Karpas-422 (cell line): Measurements from ENCODE around the gene TGIF2. TPM values are rescaled to one million over a fixed set of nuclear protein-coding genes. Genes with fewer than 3 reads are reported as not detected.
"Not testable (repeated sequence)": the region's sequence is repeated elsewhere in the genome, so short reads cannot be mapped to it uniquely, and the experiment has no call there.

ENCODE experiments used
- DNase-seq: peaks from one replicate; pipeline ENCODE4 v3.0.0-alpha.2; 2015
- H2AFZ ChIP-seq: fragments of 200-600 bp; sonication (generic); 2 replicates; pipeline ENCODE4 v1.6.1; 2014; ENCODE audit warnings: antibody characterized with exemption, low read length, mixed read lengths
- H3K27ac ChIP-seq: fragments of 200-600 bp; sonication (generic); 2 replicates; pipeline ENCODE4 v1.5.1; 2014; ENCODE audit warnings: mild to moderate bottlenecking, low read length, moderate library complexity
- H3K27me3 ChIP-seq: fragments of 200-600 bp; sonication (generic); 2 replicates; pipeline ENCODE4 v1.6.1; 2014; ENCODE audit warnings: low read length, mixed read lengths
- H3K36me3 ChIP-seq: fragments of 200-600 bp; sonication (generic); 2 replicates; pipeline ENCODE4 v1.6.1; 2014; ENCODE audit warnings: low read length, mixed read lengths; ENCODE audit not compliant: insufficient read depth
- H3K4me1 ChIP-seq: fragments of 200-600 bp; sonication (generic); 2 replicates; pipeline ENCODE4 v1.6.1; 2014; ENCODE audit warnings: mild to moderate bottlenecking, low read length, mixed read lengths
- H3K4me2 ChIP-seq: fragments of 200-600 bp; sonication (generic); 2 replicates; pipeline ENCODE4 v1.6.1; 2014; ENCODE audit warnings: low read length, low read depth, mild to moderate bottlenecking; ENCODE audit not compliant: poor library complexity, severe bottlenecking
- H3K4me3 ChIP-seq: fragments of 200-600 bp; sonication (generic); 2 replicates; pipeline ENCODE4 v1.5.1; 2014; ENCODE audit warnings: mild to moderate bottlenecking, antibody characterized with exemption, low read length, mixed read lengths
- H3K79me2 ChIP-seq: fragments of 200-600 bp; sonication (generic); 2 replicates; pipeline ENCODE4 v1.6.1; 2014; ENCODE audit warnings: mild to moderate bottlenecking, low read length, mixed read lengths
- H3K9ac ChIP-seq: fragments of 200-600 bp; sonication (generic); 2 replicates; pipeline ENCODE4 v1.6.0; 2014; ENCODE audit warnings: low read length
- H3K9me2 ChIP-seq: fragments of 200-600 bp; sonication (generic), shearing (Covaris generic); replicated peaks from 2 replicates; pipeline ENCODE4 v1.6.0; 2014; ENCODE audit warnings: mild to moderate bottlenecking, low read length, moderate library complexity; ENCODE audit not compliant: insufficient read depth
- H3K9me3 ChIP-seq: fragments of 300-700, 200-600 bp; sonication (generic); 2 replicates; pipeline ENCODE4 v1.6.1; 2014; ENCODE audit warnings: low read length, mixed read lengths
- H4K20me1 ChIP-seq: fragments of 200-600 bp; sonication (generic); 2 replicates; pipeline ENCODE4 v1.6.1; 2014; ENCODE audit warnings: mild to moderate bottlenecking, antibody characterized with exemption, low read length, low read depth; ENCODE audit not compliant: insufficient read depth
- total RNA-seq: library from RNA; depleted of rRNA; stranded (reverse); fragments of >200 nt; shearing (Covaris generic); gene quantifications from 2 replicates; pipeline ENCODE4 v1.2.3, GENCODE V29; 2014; ENCODE audit warnings: low replicate concordance

The TGIF2 gene
- total RNA-seq, 1 experiment from 2014 or later = 21.3 TPM

- Histone ChIP-seq H3K4me3 (no peak overlapping the region), H3K4me1 (no peaks in the 10 kb centered on the region; the same call in 1 of the 2 replicates), H3K27me3 (no peaks in the 10 kb centered on the region), H3K36me3 (no peaks in the 10 kb centered on the region), H4K20me1 (no peaks in the 10 kb centered on the region), H3K9me3 (no peaks in the 10 kb centered on the region), H3K4me2 (no peak overlapping the region), H2AFZ (no peak overlapping the region), H3K79me2 (peaks cover 15% of the 10 kb centered on the region; the same call in 1 of the 2 replicates), H3K9me2 (no peaks in the 10 kb centered on the region), H3K9ac (no peak overlapping the region), H3K27ac (no peak overlapping the region)
- no peak for DNase-seq
Observed at GRCh38 chr20:36550790-36551299, 22.6 kb upstream of the TGIF2 start.

GRCh38 chr20:36555248-36555647, 18.1 kb upstream of the TGIF2 start:
- H3K27me3 ChIP-seq = no peaks in the 10 kb centered on the region
- no peaks in the 10 kb centered on the region for H4K20me1 ChIP-seq
- H3K9me3 ChIP-seq = no peaks in the 10 kb centered on the region
- peaks cover 8% of the 10 kb centered on the region for H3K4me1 ChIP-seq
- no peak overlapping the region for H3K9ac ChIP-seq
- H2AFZ ChIP-seq = no peak overlapping the region
- H3K9me2 ChIP-seq = no peaks in the 10 kb centered on the region
- no peak overlapping the region for H3K4me2 ChIP-seq
- peaks cover 19% of the 10 kb centered on the region; the same call in 1 of the 2 replicates for H3K79me2 ChIP-seq
- H3K4me3 ChIP-seq = no peak overlapping the region
- H3K27ac ChIP-seq = no peak overlapping the region
- H3K36me3 ChIP-seq = no peaks in the 10 kb centered on the region
- no peak for DNase-seq

- Histone ChIP-seq H3K4me1 (no peaks in the 10 kb centered on the region), H2AFZ (no peak overlapping the region), H3K9me2 (no peaks in the 10 kb centered on the region), H3K27ac (no peak overlapping the region), H4K20me1 (no peaks in the 10 kb centered on the region), H3K9me3 (peaks cover 10% of the 10 kb centered on the region), H3K4me3 (no peak overlapping the region), H3K79me2 (peaks cover 17% of the 10 kb centered on the region), H3K9ac (no peak overlapping the region), H3K36me3 (peaks cover 11% of the 10 kb centered on the region), H3K4me2 (no peak overlapping the region), H3K27me3 (no peaks in the 10 kb centered on the region)
- DNase-seq = no peak
Observed at GRCh38 chr20:36562724-36563123, 10.7 kb upstream of the TGIF2 start.

- no peak overlapping the region for H3K27ac ChIP-seq
- no peak overlapping the region for H3K4me3 ChIP-seq
- H3K4me2 ChIP-seq = no peak overlapping the region
Observed at GRCh38 chr20:36563374-36563773, 10.0 kb upstream of the TGIF2 start.

GRCh38 chr20:36564078-36564725, 9.2 kb upstream of the TGIF2 start:
- not testable (repeated sequence) for H3K4me1 ChIP-seq, H3K27ac ChIP-seq, DNase-seq, H3K4me2 ChIP-seq, H2AFZ ChIP-seq, H3K4me3 ChIP-seq, H4K20me1 ChIP-seq, H3K9me2 ChIP-seq, H3K27me3 ChIP-seq, H3K9me3 ChIP-seq, H3K9ac ChIP-seq
- H3K79me2 ChIP-seq = peaks cover 17% of the 10 kb centered on the region
- peaks cover 11% of the 10 kb centered on the region for H3K36me3 ChIP-seq

More at GRCh38 chr20:36563374-36563773, 10.0 kb upstream of the TGIF2 start:
- no peaks in the 10 kb centered on the region for H3K9me2 ChIP-seq
- H3K4me1 ChIP-seq = no peaks in the 10 kb centered on the region
- H3K9me3 ChIP-seq = peaks cover 10% of the 10 kb centered on the region
- no peak overlapping the region for H3K9ac ChIP-seq
- peaks cover 11% of the 10 kb centered on the region for H3K36me3 ChIP-seq
- H2AFZ ChIP-seq = no peak overlapping the region
- H3K27me3 ChIP-seq = no peaks in the 10 kb centered on the region
- no peak for DNase-seq
- H3K79me2 ChIP-seq = peaks cover 17% of the 10 kb centered on the region
- no peaks in the 10 kb centered on the region for H4K20me1 ChIP-seq

GRCh38 chr20:36564726-36565121, 8.7 kb upstream of the TGIF2 start:
- not testable (repeated sequence) for H3K4me3 ChIP-seq

GRCh38 chr20:36565520-36565919, 7.9 kb upstream of the TGIF2 start:
- Histone ChIP-seq H3K79me2 (peaks cover 17% of the 10 kb centered on the region), H3K36me3 (peaks cover 11% of the 10 kb centered on the region), H4K20me1 (no peaks in the 10 kb centered on the region), H3K4me1 (no peaks in the 10 kb centered on the region), H3K4me3 (no peak overlapping the region), H3K27me3 (no peaks in the 10 kb centered on the region), H2AFZ (no peak overlapping the region), H3K9me2 (no peaks in the 10 kb centered on the region), H3K9ac (no peak overlapping the region), H3K4me2 (no peak overlapping the region), H3K27ac (no peak overlapping the region), H3K9me3 (peaks cover 10% of the 10 kb centered on the region)
- no peak for DNase-seq

More at GRCh38 chr20:36564726-36565121, 8.7 kb upstream of the TGIF2 start:
- not testable (repeated sequence) for H2AFZ ChIP-seq, H3K4me2 ChIP-seq, H3K9ac ChIP-seq, H3K27me3 ChIP-seq, H3K27ac ChIP-seq, H3K4me1 ChIP-seq, H3K9me3 ChIP-seq, DNase-seq, H3K9me2 ChIP-seq, H4K20me1 ChIP-seq
- peaks cover 17% of the 10 kb centered on the region for H3K79me2 ChIP-seq
- H3K36me3 ChIP-seq = peaks cover 11% of the 10 kb centered on the region

- Histone ChIP-seq H3K27ac (no peak overlapping the region), H3K9me3 (peaks cover 8% of the 10 kb centered on the region)
Observed at GRCh38 chr20:36569847-36570429, 3.5 kb upstream of the TGIF2 start.

More at GRCh38 chr20:36569847-36570429, 3.5 kb upstream of the TGIF2 start:
- H3K36me3 ChIP-seq = peaks cover 8% of the 10 kb centered on the region
- no peaks in the 10 kb centered on the region for H3K27me3 ChIP-seq
- H2AFZ ChIP-seq = no peak overlapping the region
- H3K9ac ChIP-seq = no peak overlapping the region
- H3K4me1 ChIP-seq = peaks cover 14% of the 10 kb centered on the region
- no peak overlapping the region for H3K4me3 ChIP-seq
- H3K4me2 ChIP-seq = no peak overlapping the region
- no peaks in the 10 kb centered on the region for H3K9me2 ChIP-seq
- H3K79me2 ChIP-seq = peaks cover 33% of the 10 kb centered on the region
- H4K20me1 ChIP-seq = no peaks in the 10 kb centered on the region
- DNase-seq = no peak
